Thymus (tissue), 11 donors: ENCODE results near the gene PRICKLE4. TPM values are rescaled to one million over a fixed set of nuclear protein-coding genes. Genes with fewer than 3 reads are reported as not detected.

Experiments
- DNase-seq, 9 donors: peaks; one replicate each; pipeline ENCODE4 v3.0.0-alpha.2; 2013; ENCODE audit warnings: low spot score in 9 of 9, low read depth in 6 of 9, missing footprints in 1 of 9
- H3K27ac ChIP-seq, 2 donors: one replicate each; pipeline ENCODE4 v1.5.1; 2013; ENCODE audit warnings: control low read depth in 1 of 2, low read depth in 1 of 2, low read length in 1 of 2, mild to moderate bottlenecking in 1 of 2, moderate library complexity in 1 of 2
- H3K27me3 ChIP-seq, 2 donors: one replicate each; pipeline ENCODE4 v1.5.1; 2013; ENCODE audit warnings: low read length in 1 of 2; ENCODE audit not compliant: control insufficient read depth in 2 of 2, insufficient read depth in 1 of 2
- H3K36me3 ChIP-seq, 2 donors: one replicate each; pipeline ENCODE4 v1.5.1; 2013; ENCODE audit warnings: low read length in 1 of 2, mild to moderate bottlenecking in 1 of 2, moderate library complexity in 1 of 2; ENCODE audit not compliant: control insufficient read depth in 2 of 2, insufficient read depth in 2 of 2
- H3K4me1 ChIP-seq, 2 donors: one replicate each; pipeline ENCODE4 v1.5.1; 2013; ENCODE audit warnings: low read length in 2 of 2; ENCODE audit not compliant: control insufficient read depth in 2 of 2, insufficient read depth in 2 of 2
- H3K4me3 ChIP-seq, 2 donors: one replicate each; pipeline ENCODE4 v1.5.1; 2013; ENCODE audit warnings: low read length in 2 of 2, control low read depth in 1 of 2, mild to moderate bottlenecking in 1 of 2
- H3K9me3 ChIP-seq, 2 donors: one replicate each; pipeline ENCODE4 v1.5.1; 2013; ENCODE audit warnings: low read length in 1 of 2, mild to moderate bottlenecking in 1 of 2; ENCODE audit not compliant: control insufficient read depth in 2 of 2, insufficient read depth in 1 of 2
- WGBS: extraction: QIAGEN DNeasy Blood & Tissue Kit; methylation state at CpG from one replicate; pipeline ENCODE4 v1.1.7; 2013; 5-methylcytosine and 5-hydroxymethylcytosine counted together
- polyA plus RNA-seq: library from polyadenylated mRNA; stranded (reverse); fragments of 200-250 nt; gene quantifications from one replicate; pipeline ENCODE4 v1.2.3, GENCODE V29; 2013
- total RNA-seq: library from RNA; stranded (reverse); fragments of 120-200 nt; gene quantifications from one replicate; pipeline ENCODE4 v1.2.4, GENCODE V29; 2013
- donor health status: healthy.

The PRICKLE4 gene
- total and polyA plus RNA-seq, 2 donors, result 0.38 to 1.4 TPM

DNA sequence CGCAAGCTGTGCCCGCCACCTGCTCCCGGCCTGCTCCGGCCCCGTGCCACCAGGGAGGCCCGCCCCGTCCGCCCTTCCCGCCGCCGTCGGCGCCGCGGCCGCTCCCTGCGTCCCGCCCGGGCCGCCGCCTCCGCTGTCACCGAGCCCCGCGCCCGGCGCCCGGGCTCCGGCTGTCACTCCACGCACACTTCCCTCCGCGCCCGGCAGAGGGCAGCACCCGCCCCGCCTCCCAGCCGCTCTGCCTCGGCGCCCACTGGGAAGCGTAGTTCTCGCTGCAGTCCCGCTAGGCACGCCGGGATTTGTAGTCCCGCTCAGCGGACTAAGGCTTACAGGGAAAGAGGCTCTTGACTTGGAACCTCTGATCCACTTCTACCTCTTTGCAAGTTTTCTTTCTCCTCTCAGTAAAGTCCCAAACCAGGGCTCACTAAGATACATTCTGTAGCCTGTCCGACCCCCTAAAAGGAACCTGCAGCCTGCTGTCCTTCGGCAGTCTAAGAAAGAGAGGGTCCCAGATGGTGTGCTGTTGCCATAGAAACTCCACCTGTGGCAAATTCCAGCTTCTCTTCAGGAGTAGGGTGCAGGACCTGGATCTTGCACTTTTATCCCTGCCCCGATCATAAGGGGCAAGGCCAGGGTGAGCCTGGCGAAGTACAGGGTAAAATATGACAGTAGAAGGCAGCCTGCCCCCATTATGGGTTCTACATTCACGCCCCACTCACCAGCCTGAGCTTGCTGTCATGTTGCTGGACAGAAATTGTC lies 45.0 kb upstream of the PRICKLE4 start, which contains the start of gene TFEB:
TFEB (minus strand) TSS at position 182 of the 759 bp plus-strand sequence. CDS start 44,395 bp downstream, outside the sequence.
- H3K27me3 ChIP-seq, result peaks cover 0 to 25% of the 10 kb centered on the region in 2 donors
- DNase-seq, result peak; percentile 76 to 94 (median 88)
- WGBS, result 8% methylated on average over 50 of the region's 50 CpGs
- H3K27ac ChIP-seq, result peak within 1 kb of the TSS; percentile 51 to 84
- peak within 1 kb of the TSS; percentile 55 to 82 for H3K4me3 ChIP-seq
- H3K4me1 ChIP-seq, result peaks cover 7 to 28% of the 10 kb centered on the region in 2 donors
- H3K9me3 ChIP-seq, result peaks cover 0 to 5% of the 10 kb centered on the region in 2 donors
- H3K36me3 ChIP-seq, result no peaks in the 10 kb centered on the region

DNA sequence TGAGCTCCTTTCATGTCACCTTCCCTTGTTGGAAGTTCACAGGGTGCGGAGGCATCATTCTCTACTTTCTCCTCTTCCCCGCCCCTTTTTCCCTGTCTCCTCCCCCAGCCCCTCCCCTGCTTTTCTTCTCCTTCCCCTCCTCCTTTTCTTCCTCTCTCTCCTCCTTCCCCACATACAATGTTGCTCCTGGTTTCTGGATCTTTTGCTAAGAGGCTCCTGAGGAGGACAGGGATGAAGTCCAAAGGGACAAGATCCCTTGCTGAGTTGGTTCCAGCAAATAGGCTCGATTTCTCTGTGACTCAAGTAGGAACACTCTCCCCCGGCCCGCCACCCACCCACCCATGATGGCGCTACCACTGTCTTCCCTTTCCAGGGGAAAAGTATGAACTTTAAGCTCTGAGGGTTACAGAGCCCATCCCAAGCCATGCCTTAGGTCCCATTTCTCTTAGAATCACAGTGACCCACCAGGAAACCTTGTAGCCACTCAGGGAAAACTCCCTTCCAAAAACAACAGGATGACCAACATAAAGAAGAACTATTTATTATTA lies 44.3 kb upstream of the PRICKLE4 start:
- Histone ChIP-seq H3K4me3 (no peak overlapping the region), H3K4me1 (peaks cover 7 to 27% of the 10 kb centered on the region in 2 donors), H3K9me3 (peaks cover 0 to 5% of the 10 kb centered on the region in 2 donors), H3K27ac (no peak overlapping the region), H3K36me3 (no peaks in the 10 kb centered on the region), H3K27me3 (peaks cover 0 to 25% of the 10 kb centered on the region in 2 donors)
- DNase-seq, result no peak
- 92% methylated on average over 6 of the region's 6 CpGs for WGBS

DNA sequence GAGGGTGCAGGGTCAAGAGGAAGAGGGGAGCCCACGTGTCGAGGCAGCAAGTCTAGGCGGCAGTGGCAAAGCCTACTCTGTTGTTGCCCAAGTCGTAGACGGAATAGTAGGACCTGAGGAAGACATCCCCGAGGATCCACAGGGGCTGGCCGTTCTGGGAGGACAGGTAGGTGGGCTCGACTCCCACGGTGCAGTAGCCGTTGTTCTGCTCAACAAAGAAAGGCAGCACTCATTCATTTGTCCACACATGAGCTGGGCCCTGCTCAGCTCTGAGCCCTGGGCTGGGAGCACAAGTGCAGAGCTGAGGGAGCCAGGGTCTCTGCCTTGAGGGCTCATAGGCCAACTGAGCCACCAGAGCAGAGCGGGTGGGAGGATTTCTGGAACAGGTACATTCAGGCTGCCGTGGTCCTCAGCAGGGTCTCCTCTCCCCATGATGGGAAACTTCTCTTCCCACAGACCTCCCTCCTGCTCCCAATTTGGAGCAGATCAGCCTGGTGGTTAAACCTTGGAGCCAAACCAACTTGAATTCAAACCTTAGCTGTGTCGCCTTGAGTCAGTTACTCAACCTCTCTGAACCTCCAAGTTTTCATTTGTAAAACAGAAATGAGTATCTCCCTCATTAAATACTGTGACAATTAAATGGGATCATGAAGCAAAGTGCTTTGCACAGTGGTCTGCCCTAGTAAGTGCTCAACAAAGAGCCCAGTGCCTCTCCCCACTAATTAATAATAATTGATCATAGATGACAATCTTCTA lies 43.6 kb upstream of the PRICKLE4 start:
- DNase-seq, result no peak
- peaks cover 7 to 27% of the 10 kb centered on the region in 2 donors for H3K4me1 ChIP-seq
- peaks cover 0 to 25% of the 10 kb centered on the region in 2 donors for H3K27me3 ChIP-seq
- H3K9me3 ChIP-seq, result peaks cover 0 to 5% of the 10 kb centered on the region in 2 donors
- no peak overlapping the region for H3K27ac ChIP-seq
- H3K4me3 ChIP-seq, result no peak overlapping the region
- no peaks in the 10 kb centered on the region for H3K36me3 ChIP-seq
- WGBS, result 98% methylated on average over 13 of the region's 13 CpGs

DNA sequence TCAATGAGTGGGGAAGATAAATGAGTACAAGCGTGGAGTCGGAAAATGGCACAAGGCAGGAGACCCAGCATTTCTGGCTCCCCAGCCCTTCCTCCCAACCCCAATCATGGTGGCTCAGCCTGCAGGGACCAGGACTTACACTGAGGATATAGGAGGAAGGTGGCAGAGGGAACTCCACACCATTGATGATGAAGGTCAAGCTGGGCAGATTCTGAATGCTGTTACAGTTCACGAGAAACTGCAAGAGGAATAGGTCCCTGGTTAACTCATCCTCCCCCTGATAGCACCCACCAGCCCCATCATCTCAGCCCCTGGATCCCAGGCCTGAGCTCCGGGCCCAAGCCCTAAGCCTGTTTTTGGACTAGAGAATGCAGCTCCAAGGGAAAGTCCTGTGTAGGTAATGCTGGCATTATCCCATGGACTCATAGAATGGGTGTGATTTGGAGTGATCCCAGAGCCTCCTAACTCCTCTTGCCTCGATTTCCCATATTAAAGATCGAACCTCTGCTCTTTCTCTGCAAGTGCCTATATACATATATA lies 42.9 kb upstream of the PRICKLE4 start:
- H3K4me3 ChIP-seq, result no peak overlapping the region
- 96% methylated on average over 6 of the region's 6 CpGs for WGBS
- peaks cover 0 to 5% of the 10 kb centered on the region in 2 donors for H3K9me3 ChIP-seq
- H3K27me3 ChIP-seq, result peaks cover 0 to 22% of the 10 kb centered on the region in 2 donors
- DNase-seq, result no peak
- H3K36me3 ChIP-seq, result no peaks in the 10 kb centered on the region
- H3K27ac ChIP-seq, result no peak overlapping the region
- peaks cover 7 to 24% of the 10 kb centered on the region in 2 donors for H3K4me1 ChIP-seq

DNA sequence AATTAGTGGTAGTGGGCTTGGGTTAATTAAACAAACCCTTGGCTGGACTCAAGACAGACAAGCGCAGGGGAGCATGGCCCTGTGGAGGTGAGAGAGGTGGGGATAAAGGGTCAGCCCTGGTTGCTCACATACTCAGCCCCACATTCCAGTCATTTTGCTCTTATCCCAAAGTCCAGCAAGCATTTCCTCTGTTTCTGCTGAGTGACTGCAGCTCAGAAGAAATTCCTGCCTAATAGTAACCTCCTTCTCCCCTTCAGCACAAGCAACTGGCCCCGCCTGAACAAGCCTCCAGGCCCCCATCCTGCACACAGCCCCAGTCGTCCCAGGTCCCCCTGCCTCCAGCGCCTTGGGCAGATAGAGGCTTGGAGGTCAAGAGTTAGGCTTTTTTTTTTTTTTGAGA lies 41.5 kb upstream of the PRICKLE4 start:
- 98% methylated on average over 4 of the region's 4 CpGs for WGBS
- Histone ChIP-seq H3K4me1 (peaks cover 7 to 10% of the 10 kb centered on the region in 2 donors), H3K4me3 (no peak overlapping the region), H3K27ac (no peak overlapping the region), H3K9me3 (no peaks in the 10 kb centered on the region), H3K27me3 (peaks cover 0 to 8% of the 10 kb centered on the region in 2 donors), H3K36me3 (no peaks in the 10 kb centered on the region)
- no peak for DNase-seq

DNA sequence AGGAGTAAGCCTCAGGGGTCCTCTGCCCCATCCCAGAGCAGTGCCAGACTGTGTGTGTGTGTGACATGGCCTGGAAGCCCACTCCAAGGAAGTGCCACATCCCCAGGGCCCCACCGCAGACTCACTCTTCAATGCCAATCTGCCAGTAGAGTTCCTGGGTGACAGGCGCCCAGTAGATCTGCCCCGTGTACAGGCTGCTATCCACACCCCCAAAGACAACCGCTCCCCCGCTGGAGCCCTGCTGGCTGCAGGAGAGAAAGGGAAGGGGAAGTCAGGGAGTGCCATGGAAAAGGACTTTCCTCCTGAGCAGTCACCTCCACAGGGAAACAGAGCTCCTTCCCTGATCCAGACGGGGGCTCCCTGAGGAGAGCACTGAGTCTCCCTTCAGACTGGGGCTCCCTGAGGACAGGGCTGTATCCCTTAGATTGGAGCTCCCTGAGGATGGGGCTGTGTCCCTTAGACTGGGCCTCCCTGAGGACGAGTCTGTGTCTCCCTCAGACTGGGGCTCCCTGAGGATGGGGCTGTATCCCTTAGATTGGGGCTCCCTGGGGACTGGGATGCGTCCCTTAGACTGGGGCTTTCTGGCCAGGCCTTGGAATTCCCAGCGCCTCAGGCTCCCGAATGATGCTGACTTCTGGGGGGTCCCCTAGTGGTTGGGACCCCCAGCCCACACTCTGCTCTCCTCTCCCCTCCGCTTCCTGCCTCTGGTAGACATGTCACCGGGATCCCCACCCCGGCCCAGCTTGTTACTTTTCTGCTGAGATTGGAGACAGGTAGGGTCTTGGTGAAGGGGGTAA lies 40.0 kb upstream of the PRICKLE4 start:
- Histone ChIP-seq H3K4me1 (peaks cover 4 to 5% of the 10 kb centered on the region in 2 donors), H3K27ac (no peak overlapping the region), H3K36me3 (no peaks in the 10 kb centered on the region), H3K9me3 (no peaks in the 10 kb centered on the region), H3K27me3 (no peaks in the 10 kb centered on the region), H3K4me3 (no peak overlapping the region)
- DNase-seq, result no peak
- WGBS, result 92% methylated on average over 13 of the region's 13 CpGs

DNA sequence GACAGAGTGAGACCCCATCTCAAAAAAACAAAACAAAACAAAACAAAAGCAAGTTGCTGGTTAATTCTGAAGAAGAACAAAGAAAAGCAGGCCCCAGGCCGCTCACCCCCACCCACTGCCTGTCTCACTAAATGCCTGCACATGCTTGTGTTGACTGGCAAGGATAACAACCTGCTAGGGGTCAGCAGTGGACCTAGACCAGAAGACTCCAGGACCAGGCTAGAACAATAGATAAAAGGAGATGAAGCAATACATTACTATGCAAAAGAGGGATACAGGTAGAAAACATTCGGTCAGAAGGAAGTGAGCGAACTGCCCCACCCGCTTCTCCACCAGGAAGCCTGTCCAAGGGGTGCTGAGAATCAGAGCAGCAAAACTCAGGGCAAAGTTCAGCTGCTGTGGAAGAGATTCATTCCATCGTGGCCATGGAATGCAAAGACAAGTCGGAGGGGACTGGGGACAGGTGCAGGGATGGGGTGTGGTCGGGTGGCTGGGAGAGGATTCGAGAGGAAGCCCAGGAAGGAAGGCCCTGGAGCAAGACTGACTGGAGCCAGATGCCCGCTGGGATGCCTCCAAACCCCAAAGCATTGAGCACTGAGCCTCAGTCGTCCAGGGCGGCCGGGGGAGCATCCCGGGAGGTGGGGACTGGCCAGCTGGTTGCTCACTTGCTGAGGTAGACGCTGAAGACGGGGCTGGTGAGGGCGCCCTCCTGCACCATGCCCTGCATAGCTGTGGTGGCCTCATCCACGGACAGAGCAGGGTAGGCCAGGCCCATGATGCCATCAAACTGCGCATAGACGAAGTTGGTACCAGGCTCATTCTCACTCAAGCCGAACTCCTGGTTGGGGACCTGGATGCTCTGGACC lies 38.7 kb upstream of the PRICKLE4 start:
- no peaks in the 10 kb centered on the region for H3K4me1 ChIP-seq
- WGBS, result 96% methylated on average over 20 of the region's 20 CpGs
- no peaks in the 10 kb centered on the region for H3K9me3 ChIP-seq
- H3K27me3 ChIP-seq, result no peaks in the 10 kb centered on the region
- no peak for DNase-seq
- no peaks in the 10 kb centered on the region for H3K36me3 ChIP-seq
- no peak overlapping the region for H3K4me3 ChIP-seq
- no peak overlapping the region for H3K27ac ChIP-seq
